ENCODE data around the gene CDADC1. TPM values are rescaled to one million over a fixed set of nuclear protein-coding genes. Genes with fewer than 3 reads are reported as not detected.
A peak's percentile ranks its signal among the peaks of the same experiment; 100 is the strongest.

CDADC1 gene
- total and polyA plus RNA-seq, 2 of the 13 experiments (the other 11 are each of a cell fraction or from before 2014, with no cell fraction given), result 2.4 to 9.0 TPM

GRCh38 chr13:49300739-49301589 is 53.2 kb downstream of the CDADC1 start (continued):
- no peak for TF ChIP-seq SNAPC4 (CRISPR knock-in tag; IDR thresholded peaks at IDR 0.05)
- TF ChIP-seq NKX3-1 (CRISPR knock-in tag; IDR thresholded peaks at IDR 0.05), result no peak
- no peak for TF ChIP-seq PCBP2 (optimal IDR thresholded peaks at IDR 0.05; ENCODE audit: low read depth, low read length, poor library complexity, severe bottlenecking)
- no peak for TF ChIP-seq MIER2 (CRISPR knock-in tag; IDR thresholded peaks at IDR 0.05)
- TF ChIP-seq RXRA (CRISPR knock-in tag; IDR thresholded peaks at IDR 0.05), result no peak
- TF ChIP-seq MBD4 (IDR thresholded peaks at IDR 0.05; ENCODE audit: borderline replicate concordance, low read length), result no peak
- no peak for TF ChIP-seq SALL1 (CRISPR knock-in tag; IDR thresholded peaks at IDR 0.05)
- TF ChIP-seq IRF9 (CRISPR knock-in tag; IDR thresholded peaks at IDR 0.05; ENCODE audit: borderline replicate concordance), result no peak
- TF ChIP-seq ZNF354B (CRISPR knock-in tag; IDR thresholded peaks at IDR 0.05), result no peak
- TF ChIP-seq ZNF33A (CRISPR knock-in tag; IDR thresholded peaks at IDR 0.05; ENCODE audit: borderline replicate concordance), result no peak
- TF ChIP-seq ZFP90 (CRISPR knock-in tag; IDR thresholded peaks at IDR 0.05; ENCODE audit: borderline replicate concordance), result no peak
- TF ChIP-seq ZNF83 (CRISPR knock-in tag; IDR thresholded peaks at IDR 0.05; ENCODE audit: borderline replicate concordance), result no peak
- peak; percentile 63 to 77; a peak in 3 of 4 replicates for TF ChIP-seq HMGXB4 (CRISPR knock-in tag; IDR thresholded peaks at IDR 0.05; ENCODE audit: borderline replicate concordance in 1 of 2, low read depth in 1 of 2)
- TF ChIP-seq CBX2 (IDR thresholded peaks at IDR 0.05; ENCODE audit: low read depth, low read length), result no peak
- TF ChIP-seq CBX2 (CRISPR knock-in tag; IDR thresholded peaks at IDR 0.05; ENCODE audit: low read depth), result no peak
- no peak for TF ChIP-seq PAWR (CRISPR knock-in tag; IDR thresholded peaks at IDR 0.05; ENCODE audit: borderline replicate concordance)

Data from HepG2 (cell line).